ENCODE measurements around the gene GRIN3A.
"Not testable (repeated sequence)": the region's sequence is repeated elsewhere in the genome, so short reads cannot be mapped to it uniquely, and the experiment has no call there.

Gene GRIN3A

DNA sequence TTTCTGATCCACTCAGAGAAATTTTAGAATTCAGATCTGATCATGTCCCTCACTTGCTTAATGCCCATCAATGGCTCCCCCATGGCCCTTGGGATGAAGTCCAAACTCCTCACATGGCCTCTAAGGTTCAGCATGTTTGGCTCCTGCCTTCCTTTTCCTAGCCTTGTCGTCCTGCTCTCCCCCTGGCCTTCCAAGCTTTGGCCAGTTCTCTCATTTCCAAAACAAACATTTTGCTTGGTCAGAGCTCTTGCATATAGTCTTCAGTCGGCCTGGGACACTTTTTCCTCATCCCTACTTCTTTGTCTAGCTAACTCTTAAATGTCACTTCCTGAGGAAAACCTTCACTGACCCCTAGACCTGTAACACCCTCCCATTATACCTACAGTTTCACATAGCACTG lies 106.6 kb downstream of the GRIN3A start:
- no peak for DNase-seq

DNA sequence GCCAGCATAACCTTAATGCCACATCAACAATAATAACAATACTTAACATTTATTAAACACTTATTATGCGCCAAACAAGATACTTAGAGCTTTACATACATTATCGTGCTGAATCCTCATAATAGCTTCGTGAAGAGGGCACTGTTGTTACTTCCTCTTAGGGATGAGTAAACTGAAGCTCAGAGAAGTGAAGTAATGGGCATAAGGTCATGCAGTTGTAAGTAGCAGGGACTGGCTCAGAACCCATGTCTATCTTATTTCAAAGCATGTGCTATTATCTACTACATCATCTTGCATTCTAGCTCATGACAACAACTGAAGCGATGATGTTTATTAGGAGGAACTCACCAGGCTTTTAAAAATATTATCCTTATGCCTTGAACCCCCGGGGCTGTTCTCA lies 108.8 kb downstream of the GRIN3A start:
- no peak for DNase-seq

DNA sequence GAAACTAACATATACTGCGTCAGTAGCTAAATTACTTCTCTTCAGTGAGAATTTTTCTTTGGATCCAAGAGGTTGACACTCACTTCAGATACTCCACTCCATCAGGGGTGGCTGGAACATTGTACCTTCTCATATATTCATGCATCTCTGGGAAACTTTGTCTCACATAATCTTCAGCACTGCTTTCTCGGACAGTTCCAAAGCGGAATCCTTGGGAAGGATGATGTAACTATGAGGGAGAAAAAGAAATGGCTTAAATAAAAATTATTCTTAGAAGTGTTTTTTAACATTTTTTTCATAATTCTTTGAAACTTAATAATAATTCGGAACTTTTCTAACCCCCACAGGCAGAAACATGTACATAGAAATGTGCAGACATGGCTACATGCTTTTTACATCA lies 110.3 kb downstream of the GRIN3A start:
- no peak for DNase-seq

DNA sequence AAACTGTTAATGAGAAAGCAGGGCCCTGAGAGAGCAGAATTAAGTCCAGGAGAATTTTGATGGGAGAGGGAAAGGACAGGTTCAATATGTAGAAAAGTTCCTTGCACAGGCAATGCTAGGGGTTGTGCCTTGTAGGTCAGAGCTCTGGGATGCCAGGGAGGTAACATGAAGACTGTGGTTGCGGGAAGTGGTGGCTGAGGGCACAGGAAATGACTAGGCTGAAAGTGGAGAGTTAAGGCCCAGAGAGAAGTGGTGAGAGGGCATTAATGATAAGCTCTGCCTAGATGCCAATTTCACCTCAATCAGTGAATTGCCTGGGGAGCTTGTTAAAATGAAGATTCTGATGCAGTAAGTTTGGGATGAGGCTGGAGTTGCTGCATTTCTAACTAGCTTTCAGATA lies 112.2 kb downstream of the GRIN3A start:
- DNase-seq: no peak

DNA sequence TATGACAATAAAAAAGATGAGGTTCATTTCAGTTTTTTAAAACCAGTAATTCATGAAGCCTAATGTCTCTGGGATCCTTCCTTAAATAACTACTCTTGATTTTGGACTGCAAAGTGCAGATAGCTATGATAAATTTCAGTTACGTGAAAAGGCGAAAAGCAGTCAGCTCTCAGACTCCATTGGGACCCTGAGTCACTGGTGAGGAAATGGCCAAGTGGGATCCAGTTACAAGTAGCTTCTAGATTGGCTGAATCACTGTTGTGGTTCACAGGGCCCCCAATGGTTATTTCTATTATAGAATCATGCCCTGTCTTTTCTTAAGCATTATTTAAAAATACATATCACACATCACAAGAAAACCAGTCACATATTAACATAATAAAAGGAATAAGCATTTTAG lies 112.6 kb downstream of the GRIN3A start:
- DNase-seq: no peak

DNA sequence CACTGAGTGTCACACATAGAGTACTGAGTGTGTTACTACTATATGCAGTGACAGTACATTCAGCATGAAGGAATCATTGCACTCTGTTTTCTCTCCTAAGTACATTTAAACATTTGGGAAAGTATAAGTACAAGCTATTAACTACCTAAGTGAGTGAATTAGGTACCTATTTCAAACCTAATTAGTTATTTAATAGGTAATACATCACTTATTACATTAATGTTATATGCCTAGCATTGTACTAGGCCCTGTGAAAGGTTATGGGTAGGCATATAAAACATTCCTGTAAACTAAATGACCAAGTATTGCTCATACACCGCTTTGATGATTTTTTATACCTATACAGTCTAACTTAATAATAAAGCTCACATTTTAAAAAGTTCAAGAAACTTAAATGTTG lies 118.0 kb downstream of the GRIN3A start:
- no peak for DNase-seq

DNA sequence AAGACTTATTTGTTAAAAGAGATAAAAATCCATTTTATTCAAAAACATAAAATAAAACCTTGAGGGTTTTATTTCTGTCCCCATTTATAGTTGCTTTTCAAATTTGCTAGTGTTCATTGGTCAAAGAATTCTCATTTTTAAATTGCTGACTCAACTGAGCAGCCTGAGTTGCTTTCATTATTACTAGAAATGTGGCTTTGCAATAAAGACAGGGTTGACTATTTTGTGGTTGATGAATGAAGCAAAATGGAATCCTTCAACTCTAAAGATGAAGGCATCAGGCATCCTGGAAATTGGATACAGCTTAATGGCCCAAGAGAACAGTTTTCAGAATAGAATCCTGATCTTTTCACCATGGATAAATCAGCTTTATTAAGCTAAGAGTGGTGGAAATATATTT lies 119.7 kb downstream of the GRIN3A start:
- DNase-seq: no peak

DNA sequence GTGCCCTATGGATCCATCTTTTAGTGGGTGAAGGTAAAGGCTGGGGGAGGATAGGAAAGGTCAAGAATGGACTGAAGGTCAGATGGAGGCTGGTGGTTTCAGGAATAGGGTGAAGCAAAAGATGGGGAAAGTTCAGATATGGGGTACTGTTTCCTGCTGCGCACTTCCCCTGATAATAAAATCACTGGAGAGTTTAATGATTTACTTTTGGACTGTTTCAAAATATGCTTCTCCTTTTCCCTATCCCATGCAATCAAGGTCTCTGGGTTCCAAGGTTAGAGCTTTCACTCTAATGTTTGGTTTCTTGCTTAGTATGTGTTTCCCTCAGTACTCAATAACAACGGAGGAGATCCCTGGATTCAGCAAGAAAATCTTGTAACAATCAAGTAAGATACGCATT lies 132.9 kb downstream of the GRIN3A start:
- DNase-seq: no peak

DNA sequence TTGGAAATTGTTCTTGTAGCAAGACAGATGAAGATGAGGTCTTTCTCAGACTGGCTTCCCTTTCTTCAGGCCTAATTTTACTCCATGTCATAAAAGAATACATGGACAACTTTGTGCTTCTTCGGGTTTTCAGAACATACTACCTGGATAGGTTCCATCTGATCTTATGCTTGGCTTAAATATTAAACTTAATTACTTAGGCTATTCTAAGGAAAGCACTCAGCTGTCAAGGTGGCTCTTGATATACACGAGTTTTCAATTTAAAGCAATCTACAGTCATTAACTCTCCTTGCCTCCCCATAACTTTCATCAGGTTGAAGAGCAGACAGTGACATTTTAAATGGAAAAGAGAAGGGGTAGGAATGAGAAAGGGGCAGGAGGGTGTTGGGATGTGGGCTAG lies 134.2 kb downstream of the GRIN3A start:
- DNase-seq: no peak

DNA sequence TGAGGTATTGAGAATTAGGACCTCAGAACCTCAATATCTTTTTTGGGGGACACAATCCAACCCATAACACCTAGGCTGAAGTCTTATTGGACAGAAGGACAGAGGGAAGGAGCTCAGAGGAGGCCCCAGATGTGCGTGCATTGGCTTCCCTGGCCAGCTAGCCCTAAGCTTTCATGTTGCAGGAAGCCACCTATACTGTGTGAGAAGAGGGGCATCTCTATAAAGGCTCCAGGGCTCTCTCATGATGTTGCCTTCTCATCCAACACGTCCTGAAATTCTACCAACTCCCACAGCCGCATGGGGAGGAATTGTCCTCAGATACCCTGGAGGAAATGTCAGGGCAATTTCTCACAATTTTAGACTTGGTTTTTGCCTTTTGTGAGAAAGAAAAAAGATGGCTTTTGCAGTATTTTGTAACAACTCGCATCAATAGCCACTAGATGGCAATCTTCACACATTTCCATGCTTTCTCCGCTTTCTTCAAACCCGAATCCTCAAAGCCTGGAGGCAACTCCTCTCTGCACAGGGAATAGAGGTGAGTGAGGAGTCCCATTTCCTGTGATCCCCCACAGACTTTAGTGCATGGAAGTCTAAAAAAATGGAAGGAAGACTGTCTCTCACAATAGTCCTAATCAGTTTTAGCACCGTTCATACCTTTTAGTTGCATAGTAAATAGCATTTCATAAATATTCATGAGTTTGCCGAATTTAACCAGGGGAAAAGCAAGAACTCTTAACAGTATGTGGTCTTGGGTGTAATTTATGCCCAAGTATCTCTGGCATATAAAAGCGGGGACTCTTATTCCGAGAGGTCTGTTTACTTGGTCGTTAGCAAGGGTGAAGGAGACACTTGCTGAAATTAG lies 136.3 kb downstream of the GRIN3A start:
- no peak for DNase-seq

DNA sequence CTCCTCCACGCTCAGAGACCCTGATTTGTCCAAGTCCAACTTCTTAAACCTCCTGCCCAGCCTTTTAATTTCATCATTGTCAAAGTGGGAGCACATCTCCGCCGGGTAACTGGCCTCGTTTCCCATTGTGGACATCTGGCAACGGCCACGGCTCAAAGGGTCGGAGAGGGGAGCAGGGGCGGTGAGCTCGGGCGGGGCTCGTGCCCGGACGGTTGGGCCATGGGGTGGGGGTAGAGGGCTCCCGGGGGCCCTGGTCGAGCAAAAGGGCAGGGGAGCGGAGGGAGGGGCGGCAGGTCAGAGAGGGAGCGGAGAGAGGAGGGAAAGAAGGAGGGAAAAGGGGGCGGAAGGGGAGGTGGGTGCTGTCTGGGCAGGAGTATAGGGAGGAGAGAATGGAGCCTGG lies 143.7 kb downstream of the GRIN3A start, which contains the start of gene PPP3R2:
Gene PPP3R2, minus strand, starts transcription at position 174 of the 400 bp plus-strand sequence. Its CDS starts 48 bp downstream, at position 126.
- DNase-seq: no peak

DNA sequence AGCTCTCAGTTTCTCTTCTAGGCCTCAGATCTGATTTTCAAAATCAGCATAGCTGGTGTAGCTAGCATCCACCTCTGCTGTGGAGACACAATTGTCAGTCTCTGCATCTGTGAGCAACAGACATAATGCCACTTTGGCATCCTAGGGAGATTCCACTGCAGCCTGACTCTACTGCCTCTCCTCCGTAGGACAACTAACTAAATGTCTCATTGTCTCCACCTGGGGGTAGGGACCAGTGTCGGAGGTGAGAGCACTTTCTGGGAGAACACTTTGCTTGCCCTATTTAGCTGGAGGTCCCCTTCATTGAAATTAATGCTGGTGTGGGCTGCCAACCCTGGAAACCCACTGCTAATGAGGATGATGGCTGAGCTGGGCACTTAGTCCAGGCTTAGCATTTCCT lies 145.1 kb downstream of the GRIN3A start:
- DNase-seq: no peak

DNA sequence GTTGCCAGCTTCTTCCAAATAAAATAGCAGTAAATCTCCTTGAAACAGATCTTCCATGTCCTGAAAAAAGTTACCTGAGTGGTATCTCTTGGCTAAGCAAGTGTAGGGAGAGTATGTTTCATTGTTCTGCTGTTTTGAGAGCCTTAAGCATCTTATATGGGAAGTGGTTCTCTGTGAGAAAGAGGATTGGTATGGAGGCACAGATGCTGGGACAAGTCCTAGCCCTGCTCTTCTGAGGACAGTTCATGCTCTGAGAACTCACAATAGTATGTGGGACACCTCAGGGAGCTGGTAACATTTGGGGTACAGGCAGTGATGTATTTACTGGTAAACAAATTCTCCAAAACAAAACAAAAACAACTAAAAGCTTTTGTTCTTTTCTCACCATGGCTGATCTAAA lies 145.7 kb downstream of the GRIN3A start:
- no peak for DNase-seq

DNA sequence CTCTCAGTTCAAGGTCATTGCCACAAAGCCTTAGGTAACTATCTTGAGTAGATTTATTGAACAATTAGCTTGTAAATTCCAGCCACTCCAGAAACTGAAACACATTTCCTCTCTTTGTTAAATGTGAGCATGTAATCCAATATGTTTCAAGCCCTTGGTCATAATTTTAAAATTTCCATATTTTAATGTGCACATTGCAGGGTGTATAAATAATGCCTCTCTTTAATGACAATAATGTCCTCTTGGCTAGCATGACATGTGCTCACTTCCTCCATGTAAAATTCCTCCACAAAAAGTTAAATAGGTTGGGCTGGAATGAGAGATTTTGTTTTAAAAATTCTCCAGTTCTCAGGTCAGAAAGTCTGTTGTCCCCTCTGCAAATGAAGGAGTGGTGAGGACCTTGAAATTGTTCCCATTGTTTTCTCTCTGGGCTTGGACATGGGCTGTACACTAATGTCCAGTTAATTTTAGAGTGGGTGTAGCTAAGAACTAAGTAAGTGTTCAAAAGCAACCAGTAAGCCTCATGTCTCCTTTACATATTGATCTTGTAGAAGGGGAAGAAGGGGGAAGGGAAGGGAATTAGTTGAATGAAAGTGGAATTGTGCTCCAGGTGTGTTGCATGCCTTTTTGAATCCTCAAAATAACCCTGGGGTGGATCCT lies 146.5 kb downstream of the GRIN3A start:
- no peak for DNase-seq

DNA sequence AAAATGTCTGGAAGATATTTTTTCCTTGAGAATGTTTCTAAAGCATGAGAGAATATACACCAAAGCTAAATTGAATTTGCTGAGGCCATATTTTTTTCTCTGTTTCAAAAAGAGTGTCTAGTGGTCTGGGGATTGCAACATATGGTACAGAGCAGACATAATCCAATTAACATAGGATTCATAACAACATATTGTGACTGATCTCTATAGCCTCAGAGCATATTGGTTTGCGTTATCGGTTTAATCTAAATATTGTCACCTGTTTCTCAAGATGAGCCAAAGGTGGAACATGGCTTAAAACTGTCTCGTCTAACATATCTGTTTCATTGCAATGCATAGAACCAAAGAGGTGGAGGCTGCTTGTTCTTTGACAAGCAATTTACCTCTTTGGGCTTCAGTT lies 147.5 kb downstream of the GRIN3A start:
- no peak for DNase-seq

DNA sequence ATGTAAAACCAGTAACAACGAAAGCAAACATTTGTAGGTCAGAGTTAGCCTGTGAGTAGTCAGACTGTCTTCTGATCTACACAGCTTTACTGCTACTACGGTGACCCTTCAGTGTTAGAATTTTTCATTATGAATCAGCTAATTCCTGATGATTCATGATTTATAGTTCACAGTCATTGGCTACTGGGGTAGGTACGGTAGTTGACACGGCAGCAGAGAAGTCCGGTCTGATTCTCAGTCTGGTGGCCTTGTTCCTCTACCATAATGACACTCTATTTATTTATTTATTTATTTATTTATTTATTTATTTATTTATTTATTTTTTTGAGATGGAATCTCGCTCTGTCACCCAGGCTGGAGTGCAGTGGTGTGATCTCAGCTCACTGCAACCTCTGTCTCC lies 148.4 kb downstream of the GRIN3A start:
- DNase-seq: not testable (repeated sequence)

DNA sequence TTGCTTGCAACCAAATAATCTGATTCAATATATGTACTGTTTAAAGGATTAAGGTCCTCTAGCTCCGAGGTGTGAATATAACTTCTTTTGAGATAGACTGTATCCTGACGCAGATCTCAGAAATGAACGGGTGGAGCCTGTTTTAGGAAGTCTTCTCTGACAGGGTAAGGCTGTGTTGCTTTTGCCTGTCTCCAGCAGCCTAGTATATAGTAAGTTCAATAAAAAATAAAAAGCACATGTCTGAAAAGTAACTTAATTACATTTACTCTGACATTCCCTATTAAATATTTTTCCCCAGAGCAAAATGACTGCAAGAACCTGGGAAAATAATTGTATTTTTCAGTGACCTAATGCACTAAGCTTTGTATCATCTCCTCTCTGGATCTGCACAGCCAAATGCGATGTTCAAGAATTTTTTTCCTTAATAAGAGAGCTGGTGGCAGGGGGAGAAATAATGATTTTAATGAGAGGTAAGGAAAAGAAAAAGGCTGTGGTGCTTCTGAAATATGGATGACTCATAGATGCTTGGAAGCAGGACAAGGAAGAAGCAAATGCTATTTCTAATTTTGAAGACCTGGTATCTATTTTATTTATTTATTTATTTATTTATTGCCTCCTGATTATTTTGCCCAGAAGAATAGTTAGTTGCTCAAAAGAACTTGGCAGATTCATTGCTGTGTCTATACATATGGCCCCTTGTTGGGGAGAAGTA lies 151.0 kb downstream of the GRIN3A start:
- no peak for DNase-seq

DNA sequence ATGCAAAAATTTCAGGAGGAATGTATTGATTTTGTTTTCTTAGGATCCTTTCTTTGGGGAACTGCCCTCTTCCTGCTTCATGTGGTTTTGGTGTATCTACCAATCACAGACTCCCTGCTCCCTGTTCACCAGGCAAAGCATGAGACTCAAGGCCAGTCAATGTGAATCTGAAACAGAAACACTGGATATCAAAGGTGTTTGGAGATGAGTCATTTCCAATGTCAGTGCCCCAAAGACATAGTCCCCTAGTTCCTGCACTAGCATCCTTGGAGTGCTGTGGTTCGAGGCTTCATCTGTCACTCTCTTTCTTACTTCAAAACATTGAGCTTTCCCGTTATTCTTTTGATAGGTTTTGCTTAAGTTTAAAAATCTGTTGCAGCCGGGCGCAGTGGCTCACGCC lies 151.8 kb downstream of the GRIN3A start:
- DNase-seq: peak; percentile 13

DNA sequence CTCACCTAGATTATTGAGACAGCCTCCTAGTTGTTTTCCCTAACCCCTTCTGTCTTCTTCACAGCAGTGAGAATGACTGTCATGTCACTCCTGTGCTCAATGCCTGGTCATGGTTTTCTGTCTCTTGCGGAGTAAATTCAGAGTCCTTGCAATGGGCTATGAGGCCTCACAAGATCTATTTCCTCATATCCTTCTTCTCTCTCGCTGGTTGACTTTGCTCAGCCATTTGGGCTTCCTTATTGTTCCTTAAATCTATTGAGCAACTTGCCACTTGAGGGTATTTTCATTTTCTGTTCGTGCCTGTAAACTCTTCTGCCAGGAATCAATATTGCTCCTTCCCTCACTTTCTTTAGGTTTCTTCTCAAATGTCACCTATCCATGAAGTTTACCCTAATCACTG lies 152.7 kb downstream of the GRIN3A start:
- DNase-seq: no peak

DNA sequence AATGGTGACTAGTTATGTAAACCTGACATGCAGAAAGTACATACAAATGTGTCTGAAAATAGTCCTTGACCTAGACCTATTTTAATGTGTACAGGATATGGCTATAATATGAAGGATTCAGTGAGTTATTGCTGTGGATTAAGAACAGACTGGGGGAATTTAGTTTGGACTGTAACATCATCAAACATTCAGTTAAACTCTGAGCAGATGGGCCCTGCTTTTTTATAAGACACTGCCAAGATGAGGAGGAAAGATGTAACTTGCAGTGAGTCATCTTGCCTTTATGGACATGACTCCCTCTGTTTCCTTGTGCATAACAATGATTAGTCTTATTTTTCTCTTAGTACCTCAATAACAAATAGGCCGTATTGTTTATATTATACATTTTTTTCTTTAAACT lies 155.9 kb downstream of the GRIN3A start:
- DNase-seq: no peak

DNA sequence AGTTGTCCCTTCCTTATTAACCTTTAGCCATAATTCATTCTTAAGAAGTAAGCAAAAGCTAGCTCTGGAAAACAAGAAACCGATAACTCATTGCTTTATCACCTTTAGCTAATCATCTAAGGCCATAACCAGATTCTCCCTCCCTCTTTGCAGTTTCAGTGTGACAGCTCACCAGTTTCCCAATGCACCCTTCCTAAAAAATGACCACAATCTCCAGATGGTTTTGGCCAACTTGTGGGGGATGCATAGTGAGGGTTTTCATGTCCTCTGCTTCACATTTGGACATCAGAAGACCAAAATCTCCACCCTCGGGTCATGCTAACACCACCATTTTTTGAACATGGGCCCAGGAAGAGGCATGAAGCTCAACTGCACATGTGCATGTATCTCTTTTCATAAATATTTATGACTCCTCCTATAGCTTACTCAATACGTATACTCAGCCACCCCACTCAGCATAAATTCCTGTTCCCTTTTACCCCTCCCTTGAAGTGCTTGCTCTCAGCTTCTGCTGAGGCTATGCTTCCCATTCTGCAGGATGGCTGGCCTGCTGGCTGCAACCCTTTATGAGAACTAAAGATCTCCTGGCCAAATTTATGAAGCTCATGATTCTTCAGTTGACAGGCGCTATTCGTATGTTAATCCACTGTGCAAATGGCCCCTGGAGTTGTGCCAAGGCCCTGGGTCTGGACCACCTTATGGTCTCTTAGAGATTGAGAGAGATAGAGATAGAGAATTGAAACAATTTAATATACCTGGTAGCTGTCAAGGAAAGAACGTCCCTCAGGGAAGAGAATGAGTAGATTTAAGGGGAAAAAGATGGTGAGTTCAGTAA lies 158.5 kb downstream of the GRIN3A start:
- no peak for DNase-seq

DNA sequence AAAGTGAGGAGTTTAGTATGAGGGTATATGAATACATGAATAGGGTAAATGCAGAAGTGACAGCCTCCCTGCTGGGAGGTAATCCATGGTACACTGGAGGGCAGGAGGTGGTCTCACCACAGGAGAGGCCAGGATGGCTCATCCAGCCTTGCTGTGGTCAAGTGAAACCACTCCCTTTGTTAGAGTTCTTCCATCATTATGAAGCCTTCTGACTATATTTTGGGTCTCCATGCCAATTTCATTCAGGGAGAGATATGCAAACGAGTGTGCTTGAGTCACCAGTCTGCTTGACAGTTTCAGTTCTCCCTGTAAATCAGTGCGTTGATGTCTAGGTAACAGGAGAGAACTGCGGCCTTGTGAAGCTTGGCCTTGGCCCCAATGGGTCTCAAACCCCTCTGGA lies 160.1 kb downstream of the GRIN3A start:
- DNase-seq: no peak

Data from stimulated activated CD4-positive, alpha-beta T cell treated with anti-CD3 and anti-CD28 coated beads, Interleukin-1b, Interleukin-23, amount 100 ng/mL, for 48 hours (primary cell).